ENCODE measurements around the gene NOTCH1.

GRCh38 chr9:136453326-136453725, 92.5 kb downstream of the NOTCH1 start:
- TF ChIP-seq CTCF (conservative IDR thresholded peaks at IDR 0.05; ENCODE audit: low read length) (no peak), EZH2phosphoT487 (IDR thresholded peaks at IDR 0.05; ENCODE audit: borderline replicate concordance, low read depth, low read length) (no peak)
